Measurements from ENCODE around the gene IQGAP3.

Gene IQGAP3

GRCh38 chr1:156549831-156550230 lies 22.5 kb downstream of the IQGAP3 start:
- no peak for DNase-seq
- Histone ChIP-seq H3K27me3 (replicated peaks) (no peaks in the 10 kb centered on the region), H3K27ac (no peak overlapping the region), H3K36me3 (replicated peaks) (peaks cover 2% of the 10 kb centered on the region), H3K4me3 (ENCODE audit: low read depth, low read length) (no peak overlapping the region)
- TF ChIP-seq CTCF (IDR thresholded peaks at IDR 0.05; ENCODE audit: low read depth, low read length, missing control alignments) = no peak
- in situ Hi-C loops (cut with HindIII; ENCODE audit: low pct_ligation_motif_present, low sequenced_read_pairs) = no loop called here

GRCh38 chr1:156549390-156549789 lies 23.0 kb downstream of the IQGAP3 start:
- H3K4me3 ChIP-seq (ENCODE audit: low read depth, low read length) = no peak overlapping the region
- no peaks in the 10 kb centered on the region for H3K27me3 ChIP-seq (replicated peaks)
- DNase-seq = no peak
- in situ Hi-C loops (cut with HindIII; ENCODE audit: low pct_ligation_motif_present, low sequenced_read_pairs) = no loop called here
- no peak overlapping the region for H3K27ac ChIP-seq
- TF ChIP-seq CTCF (IDR thresholded peaks at IDR 0.05; ENCODE audit: low read depth, low read length, missing control alignments) = no peak
- peaks cover 2% of the 10 kb centered on the region for H3K36me3 ChIP-seq (replicated peaks)

- in situ Hi-C loops (cut with HindIII; ENCODE audit: low pct_ligation_motif_present, low sequenced_read_pairs) = no loop called here
- no peak for TF ChIP-seq CTCF (IDR thresholded peaks at IDR 0.05; ENCODE audit: low read depth, low read length, missing control alignments)
- H3K4me3 ChIP-seq (ENCODE audit: low read depth, low read length) = no peak overlapping the region
- peaks cover 2% of the 10 kb centered on the region for H3K36me3 ChIP-seq (replicated peaks)
- DNase-seq = no peak
- no peaks in the 10 kb centered on the region for H3K27me3 ChIP-seq (replicated peaks)
- H3K27ac ChIP-seq = no peak overlapping the region
Measured at GRCh38 chr1:156547982-156548381, 24.4 kb downstream of the IQGAP3 start.

GRCh38 chr1:156547434-156547833 lies 24.9 kb downstream of the IQGAP3 start:
- in situ Hi-C loops (cut with HindIII; ENCODE audit: low pct_ligation_motif_present, low sequenced_read_pairs) = no loop called here
- TF ChIP-seq CTCF (IDR thresholded peaks at IDR 0.05; ENCODE audit: low read depth, low read length, missing control alignments) = no peak
- Histone ChIP-seq H3K27ac (no peak overlapping the region), H3K36me3 (replicated peaks) (peaks cover 2% of the 10 kb centered on the region), H3K27me3 (replicated peaks) (no peaks in the 10 kb centered on the region), H3K4me3 (ENCODE audit: low read depth, low read length) (no peak overlapping the region)
- DNase-seq = no peak

GRCh38 chr1:156546267-156546666 lies 26.1 kb downstream of the IQGAP3 start:
- TF ChIP-seq CTCF (IDR thresholded peaks at IDR 0.05; ENCODE audit: low read depth, low read length, missing control alignments) = no peak
- in situ Hi-C loops (cut with HindIII; ENCODE audit: low pct_ligation_motif_present, low sequenced_read_pairs) = no loop called here
- H3K4me3 ChIP-seq (ENCODE audit: low read depth, low read length) = no peak overlapping the region
- H3K27me3 ChIP-seq (replicated peaks) = no peaks in the 10 kb centered on the region
- DNase-seq = no peak
- no peak overlapping the region for H3K27ac ChIP-seq
- peaks cover 2% of the 10 kb centered on the region for H3K36me3 ChIP-seq (replicated peaks)

- Histone ChIP-seq H3K27ac (no peak overlapping the region), H3K4me3 (ENCODE audit: low read depth, low read length) (no peak overlapping the region), H3K36me3 (replicated peaks) (peaks cover 2% of the 10 kb centered on the region), H3K27me3 (replicated peaks) (no peaks in the 10 kb centered on the region)
- no peak for TF ChIP-seq CTCF (IDR thresholded peaks at IDR 0.05; ENCODE audit: low read depth, low read length, missing control alignments)
- no peak for DNase-seq
- in situ Hi-C loops (cut with HindIII; ENCODE audit: low pct_ligation_motif_present, low sequenced_read_pairs) = no loop called here
Measured at GRCh38 chr1:156544592-156545102, 27.7 kb downstream of the IQGAP3 start.

Data from brain microvascular endothelial cell (primary cell).